Glutamatergic neuron (in vitro differentiated cells): ENCODE measurements around the gene DLK1. TPM values are rescaled to one million over a fixed set of nuclear protein-coding genes. Genes with fewer than 3 reads are reported as not detected.

Experiments used
- DNase-seq: peaks from one replicate; pipeline ENCODE4 v3.0.0; 2022
- H3K27ac Mint-ChIP-seq: one replicate; pipeline ENCODE4 v1.8.0; 2020; ENCODE audit warnings: mild to moderate bottlenecking, mixed read lengths, inconsistent platforms; ENCODE audit not compliant: unreplicated experiment
- H3K27me3 Mint-ChIP-seq: one replicate; pipeline ENCODE4 v1.8.0; 2020; ENCODE audit warnings: mild to moderate bottlenecking, moderate library complexity, mixed read lengths, inconsistent platforms; ENCODE audit not compliant: unreplicated experiment
- H3K36me3 Mint-ChIP-seq: one replicate; pipeline ENCODE4 v1.8.0; 2020; ENCODE audit warnings: mild to moderate bottlenecking, mixed read lengths, inconsistent platforms; ENCODE audit not compliant: unreplicated experiment
- H3K4me1 Mint-ChIP-seq: one replicate; pipeline ENCODE4 v1.8.0; 2020; ENCODE audit warnings: mild to moderate bottlenecking, low read depth, mixed read lengths, inconsistent platforms; ENCODE audit not compliant: unreplicated experiment
- H3K4me3 Mint-ChIP-seq: one replicate; pipeline ENCODE4 v1.8.0; 2020; ENCODE audit warnings: mild to moderate bottlenecking, mixed read lengths, inconsistent platforms; ENCODE audit not compliant: unreplicated experiment
- H3K9me3 Mint-ChIP-seq: one replicate; pipeline ENCODE4 v1.8.0; 2020; ENCODE audit warnings: mild to moderate bottlenecking, moderate library complexity, mixed read lengths, inconsistent platforms; ENCODE audit not compliant: unreplicated experiment
- CTCF ChIP-seq: fragments of 200-600 bp; sonication (generic); IDR thresholded peaks from one replicate; pipeline ENCODE4 v1.5.0; 2021; ENCODE audit not compliant: partially characterized antibody, unreplicated experiment
- total RNA-seq: library from RNA; stranded (reverse); fragmentation: NEBNext Ultra II Directional; extraction: Animal tissue kit (Norgen Biotek cat#: 25700); gene quantifications from one replicate; pipeline ENCODE4 v1.2.1, GENCODE V29; 2021; ENCODE audit not compliant: unreplicated experiment

DLK1 gene
- total RNA-seq, 1 donor from 2014 or later = 37.3 TPM

- TF ChIP-seq CTCF = no peak
- no peak for DNase-seq
- H3K9me3 Mint-ChIP-seq = peaks cover 10% of the 10 kb centered on the region
- no peak overlapping the region for H3K4me3 Mint-ChIP-seq
- no peak overlapping the region for H3K27ac Mint-ChIP-seq
- peaks cover 4% of the 10 kb centered on the region for H3K36me3 Mint-ChIP-seq
- H3K27me3 Mint-ChIP-seq = peaks cover 14% of the 10 kb centered on the region
- peaks cover 41% of the 10 kb centered on the region for H3K4me1 Mint-ChIP-seq
These were observed 18.0 kb upstream of the DLK1 start for GRCh38 chr14:100708425-100709288.

GRCh38 chr14:100709289-100710284 is 17.1 kb upstream of the DLK1 start:
- no peak for TF ChIP-seq CTCF
- no peak for DNase-seq
- Mint-ChIP-seq H3K27ac (no peak overlapping the region), H3K36me3 (peaks cover 4% of the 10 kb centered on the region), H3K4me1 (peaks cover 42% of the 10 kb centered on the region), H3K27me3 (peaks cover 13% of the 10 kb centered on the region), H3K4me3 (no peak overlapping the region), H3K9me3 (peaks cover 9% of the 10 kb centered on the region)

GRCh38 chr14:100710391-100710790 is 16.3 kb upstream of the DLK1 start:
- no peak for TF ChIP-seq CTCF
- H3K4me1 Mint-ChIP-seq = peaks cover 43% of the 10 kb centered on the region
- peak overlapping the region; percentile 89 for H3K27ac Mint-ChIP-seq
- H3K36me3 Mint-ChIP-seq = peaks cover 4% of the 10 kb centered on the region
- H3K27me3 Mint-ChIP-seq = peaks cover 13% of the 10 kb centered on the region
- H3K4me3 Mint-ChIP-seq = peak overlapping the region; percentile 11
- DNase-seq = no peak
- peaks cover 7% of the 10 kb centered on the region for H3K9me3 Mint-ChIP-seq

GRCh38 chr14:100710826-100711462 is 15.7 kb upstream of the DLK1 start:
- no peak for TF ChIP-seq CTCF
- DNase-seq = peak; percentile 50
- Mint-ChIP-seq H3K9me3 (peaks cover 7% of the 10 kb centered on the region), H3K27me3 (peaks cover 17% of the 10 kb centered on the region), H3K27ac (peak overlapping the region; percentile 89), H3K4me3 (peak overlapping the region; percentile 67), H3K36me3 (peaks cover 10% of the 10 kb centered on the region), H3K4me1 (peaks cover 48% of the 10 kb centered on the region)
